Measurements from ENCODE around the gene PSMG4.
"Not testable (repeated sequence)": the region's sequence is repeated elsewhere in the genome, so short reads cannot be mapped to it uniquely, and the experiment has no call there.

PSMG4 gene

GRCh38 chr6:3237761-3238662, 20.7 kb upstream of the PSMG4 start:
- Mint-ChIP-seq H3K27me3 (peaks cover 56% of the 10 kb centered on the region), H3K9me3 (no peaks in the 10 kb centered on the region), H3K4me3 (no peak overlapping the region), H3K27ac (no peak overlapping the region), H3K4me1 (no peaks in the 10 kb centered on the region), H3K36me3 (ENCODE audit: low read depth) (no peaks in the 10 kb centered on the region)
- DNase-seq (no peak), ATAC-seq (no peak)

GRCh38 chr6:3239110-3239830, 19.5 kb upstream of the PSMG4 start:
- DNase-seq (no peak), ATAC-seq (no peak)
- Mint-ChIP-seq H3K27me3 (peaks cover 50% of the 10 kb centered on the region), H3K4me3 (no peak overlapping the region), H3K27ac (no peak overlapping the region), H3K36me3 (ENCODE audit: low read depth) (no peaks in the 10 kb centered on the region), H3K9me3 (no peaks in the 10 kb centered on the region), H3K4me1 (no peaks in the 10 kb centered on the region)

- no peaks in the 10 kb centered on the region for H3K4me1 Mint-ChIP-seq
- H3K27me3 Mint-ChIP-seq: peaks cover 42% of the 10 kb centered on the region
- DNase-seq: no peak
- no peaks in the 10 kb centered on the region for H3K9me3 Mint-ChIP-seq
- H3K4me3 Mint-ChIP-seq: no peak overlapping the region
- ATAC-seq: no peak
- H3K36me3 Mint-ChIP-seq (ENCODE audit: low read depth): no peaks in the 10 kb centered on the region
- H3K27ac Mint-ChIP-seq: no peak overlapping the region
Observed at GRCh38 chr6:3240595-3240994, 18.2 kb upstream of the PSMG4 start.

- H3K4me3 Mint-ChIP-seq; H3K36me3 Mint-ChIP-seq (ENCODE audit: low read depth); H3K4me1 Mint-ChIP-seq; ATAC-seq; H3K27ac Mint-ChIP-seq; H3K9me3 Mint-ChIP-seq; DNase-seq: not testable (repeated sequence)
- H3K27me3 Mint-ChIP-seq: peaks cover 35% of the 10 kb centered on the region
Observed at GRCh38 chr6:3241745-3242144, 17.0 kb upstream of the PSMG4 start.

DNA sequence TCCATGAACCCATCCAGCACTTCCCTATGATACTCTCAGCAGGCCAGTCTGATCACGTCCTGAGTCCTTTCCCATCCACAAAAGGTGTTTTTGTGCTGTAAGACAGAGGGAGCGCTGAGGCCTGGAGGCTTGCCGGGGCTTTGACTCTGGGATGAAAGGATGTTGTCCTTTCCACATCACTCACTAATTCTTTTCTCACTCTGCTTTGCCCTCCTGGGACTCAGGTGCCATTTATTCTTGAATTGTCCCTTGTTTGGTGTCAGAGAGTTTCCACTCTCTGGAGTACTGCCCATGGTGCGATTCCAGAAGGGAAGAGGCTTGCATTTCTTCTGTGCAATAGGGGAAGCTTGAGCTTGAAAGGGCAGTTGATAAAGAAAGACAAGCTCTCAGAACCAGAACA, 16.0 kb upstream of the PSMG4 start:
- ATAC-seq: no peak
- Mint-ChIP-seq H3K27ac (no peak overlapping the region), H3K36me3 (ENCODE audit: low read depth) (no peaks in the 10 kb centered on the region), H3K4me1 (no peaks in the 10 kb centered on the region), H3K9me3 (no peaks in the 10 kb centered on the region), H3K4me3 (no peak overlapping the region), H3K27me3 (peaks cover 31% of the 10 kb centered on the region)
- DNase-seq: no peak

DNA sequence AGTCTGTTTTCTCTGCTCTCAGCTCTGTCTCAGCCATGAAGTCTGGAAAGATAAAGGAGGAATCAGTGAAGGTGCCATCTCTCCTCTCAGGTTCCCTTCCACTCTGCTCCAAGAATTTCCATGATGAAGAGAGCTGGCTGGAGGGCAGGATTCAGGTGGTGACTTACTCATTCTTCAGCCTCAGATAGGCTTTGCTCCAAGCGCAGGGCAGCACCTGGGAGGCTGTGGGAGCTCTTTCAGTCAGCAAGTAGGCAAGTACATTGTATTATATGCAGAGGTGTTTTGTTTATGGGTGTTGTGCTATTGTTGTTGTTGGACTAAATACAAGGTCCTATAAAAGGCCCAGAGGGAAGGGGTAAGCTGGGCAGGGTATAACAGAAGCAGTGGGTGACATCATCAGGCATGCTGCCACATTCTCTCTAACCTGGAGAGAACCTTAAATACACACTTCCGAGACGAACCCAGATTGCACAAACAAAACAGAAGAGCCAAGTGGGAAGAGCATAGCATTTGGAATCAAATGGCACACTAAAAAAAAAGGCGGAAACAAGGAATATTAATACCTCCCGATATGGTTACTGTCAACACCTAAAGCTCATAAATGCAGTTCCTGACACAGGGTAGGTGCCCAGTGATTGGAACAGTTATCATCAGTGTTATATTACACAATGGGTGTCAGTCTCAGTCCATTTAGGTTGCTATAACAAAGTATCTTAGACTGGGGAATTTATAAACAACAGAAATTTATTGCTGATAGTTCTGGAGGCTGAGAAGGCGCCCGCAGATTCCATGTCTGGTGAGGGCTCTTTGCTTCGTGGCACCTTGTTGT, 14.5 kb upstream of the PSMG4 start:
- Mint-ChIP-seq H3K4me1 (no peaks in the 10 kb centered on the region), H3K27me3 (peaks cover 33% of the 10 kb centered on the region), H3K9me3 (no peaks in the 10 kb centered on the region), H3K27ac (no peak overlapping the region), H3K36me3 (ENCODE audit: low read depth) (no peaks in the 10 kb centered on the region), H3K4me3 (no peak overlapping the region)
- no peak for DNase-seq
- no peak for ATAC-seq

- not testable (repeated sequence) for ATAC-seq; H3K27ac Mint-ChIP-seq; H3K9me3 Mint-ChIP-seq; H3K4me3 Mint-ChIP-seq; H3K36me3 Mint-ChIP-seq (ENCODE audit: low read depth); H3K4me1 Mint-ChIP-seq; DNase-seq
- H3K27me3 Mint-ChIP-seq: peaks cover 34% of the 10 kb centered on the region
Observed at GRCh38 chr6:3244832-3245161, 13.9 kb upstream of the PSMG4 start.

DNA sequence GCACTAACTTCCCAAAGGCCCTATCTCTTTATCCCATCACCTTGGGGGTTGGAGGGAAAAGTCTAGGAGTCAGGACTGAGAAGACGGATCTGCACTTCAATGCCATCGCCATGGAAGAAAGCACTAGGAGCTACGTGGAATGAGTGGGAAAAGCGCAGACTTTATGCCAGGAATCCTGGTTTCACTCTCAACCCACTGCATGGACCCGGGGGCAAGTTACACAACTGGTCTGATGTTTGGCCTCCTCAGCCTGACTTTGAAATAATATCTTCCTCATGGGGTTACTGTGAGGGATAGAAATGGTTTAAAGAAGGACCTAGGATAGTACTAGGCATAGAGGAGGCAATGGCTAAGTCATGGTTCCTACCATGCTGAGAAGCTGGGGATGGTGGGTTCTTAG, 13.5 kb upstream of the PSMG4 start:
- Mint-ChIP-seq H3K9me3 (no peaks in the 10 kb centered on the region), H3K4me3 (no peak overlapping the region), H3K36me3 (ENCODE audit: low read depth) (no peaks in the 10 kb centered on the region), H3K4me1 (no peaks in the 10 kb centered on the region), H3K27me3 (peaks cover 34% of the 10 kb centered on the region), H3K27ac (no peak overlapping the region)
- ATAC-seq (no peak), DNase-seq (no peak)

GRCh38 chr6:3247255-3248146, 11.2 kb upstream of the PSMG4 start:
- Mint-ChIP-seq H3K4me1 (peaks cover 4% of the 10 kb centered on the region), H3K27me3 (peaks cover 47% of the 10 kb centered on the region), H3K27ac (no peak overlapping the region), H3K4me3 (no peak overlapping the region), H3K36me3 (ENCODE audit: low read depth) (no peaks in the 10 kb centered on the region), H3K9me3 (no peaks in the 10 kb centered on the region)
- no peak for DNase-seq
- ATAC-seq: no peak

DNA sequence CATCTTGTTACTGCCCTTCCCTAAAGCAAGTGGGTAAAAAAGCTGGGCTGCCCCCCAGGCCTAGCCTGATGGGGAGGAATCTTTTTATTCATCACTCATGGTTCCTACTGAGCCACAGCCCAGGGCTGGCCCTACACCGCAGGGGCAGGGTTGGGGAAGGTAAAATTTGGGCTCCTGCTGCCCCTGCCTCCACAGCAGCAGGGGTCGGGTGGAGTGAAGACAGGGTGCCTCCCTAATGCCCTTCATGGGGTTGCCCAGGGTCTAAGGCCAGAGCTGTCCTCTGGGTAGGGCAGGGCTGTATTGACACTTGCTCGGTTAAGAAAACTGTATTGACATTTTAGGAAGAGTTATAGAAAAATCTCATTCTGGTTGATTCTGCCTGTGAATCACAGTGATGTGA, 8.9 kb upstream of the PSMG4 start:
- no peak overlapping the region for H3K4me3 Mint-ChIP-seq
- peaks cover 4% of the 10 kb centered on the region for H3K9me3 Mint-ChIP-seq
- H3K27ac Mint-ChIP-seq: no peak overlapping the region
- H3K4me1 Mint-ChIP-seq: peaks cover 4% of the 10 kb centered on the region
- H3K36me3 Mint-ChIP-seq (ENCODE audit: low read depth): no peaks in the 10 kb centered on the region
- ATAC-seq (no peak), DNase-seq (no peak)
- peaks cover 39% of the 10 kb centered on the region for H3K27me3 Mint-ChIP-seq

DNA sequence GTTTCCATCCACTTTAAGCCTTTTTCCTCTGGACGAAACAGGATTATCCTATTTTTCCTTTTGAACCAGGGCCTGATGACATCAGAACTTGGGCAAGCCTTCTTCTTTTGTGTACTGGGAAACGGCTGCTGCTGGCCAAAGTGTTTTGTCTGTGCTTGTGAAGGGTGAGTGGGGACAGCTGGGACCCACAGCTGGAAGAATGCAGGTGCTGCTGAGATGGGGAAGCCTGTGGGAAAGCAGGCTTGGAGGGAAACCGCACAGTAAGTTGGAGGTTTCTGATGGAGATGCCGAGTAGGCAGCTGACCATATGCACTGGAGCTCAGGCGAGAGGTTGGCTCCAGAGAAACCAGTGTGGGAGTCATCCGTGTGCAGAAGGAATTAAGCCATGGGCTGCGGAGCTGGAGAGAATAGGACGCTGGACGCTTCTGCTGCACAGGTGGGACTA, 8.5 kb upstream of the PSMG4 start:
- no peak for DNase-seq
- H3K27me3 Mint-ChIP-seq: peaks cover 39% of the 10 kb centered on the region
- no peak overlapping the region for H3K27ac Mint-ChIP-seq
- no peak overlapping the region for H3K4me3 Mint-ChIP-seq
- no peak for ATAC-seq
- no peaks in the 10 kb centered on the region for H3K36me3 Mint-ChIP-seq (ENCODE audit: low read depth)
- peaks cover 4% of the 10 kb centered on the region for H3K4me1 Mint-ChIP-seq
- peaks cover 4% of the 10 kb centered on the region for H3K9me3 Mint-ChIP-seq

DNA sequence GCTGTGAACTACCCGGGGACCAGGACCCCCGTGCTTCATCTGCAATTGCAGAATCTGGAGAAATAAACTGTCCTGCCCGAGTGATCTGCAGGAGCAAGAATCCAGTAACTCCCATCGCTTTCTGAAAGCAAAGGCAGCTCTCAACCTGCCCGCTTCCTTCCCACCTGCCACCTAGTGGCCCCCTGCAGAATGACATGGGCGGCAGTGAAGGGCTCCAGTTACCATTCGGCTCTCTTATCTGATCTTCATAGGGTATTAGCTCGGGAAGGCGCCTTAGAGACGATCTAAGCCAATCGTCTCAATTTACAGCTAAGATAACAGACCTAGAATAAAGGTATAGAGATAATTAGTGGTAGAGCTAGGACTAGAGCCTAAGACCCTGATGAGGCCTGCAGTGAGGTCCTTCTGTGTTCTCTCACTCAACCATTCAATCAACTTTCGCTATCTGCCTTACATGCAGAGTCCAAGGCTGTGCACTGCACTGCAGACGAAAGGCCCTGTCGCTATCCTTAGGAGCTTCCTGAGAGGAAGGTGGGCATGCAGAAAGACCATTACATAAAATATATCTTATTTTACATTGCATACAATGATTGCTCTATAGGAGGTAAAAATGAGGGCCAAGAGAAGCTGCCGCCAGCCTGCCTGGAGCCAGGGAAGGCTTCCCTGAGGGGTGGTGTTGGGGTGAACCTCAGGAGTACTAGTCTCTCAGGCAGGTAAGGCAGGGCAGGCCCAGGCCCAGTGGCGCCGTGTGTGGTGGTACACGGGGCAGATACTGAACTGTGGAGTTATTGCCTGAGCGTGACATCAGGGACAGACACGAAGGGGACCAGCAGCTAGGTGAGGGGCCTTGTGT, 7.1 kb upstream of the PSMG4 start:
- Mint-ChIP-seq H3K4me3 (no peak overlapping the region), H3K4me1 (peaks cover 4% of the 10 kb centered on the region), H3K9me3 (peaks cover 4% of the 10 kb centered on the region), H3K27me3 (peaks cover 36% of the 10 kb centered on the region), H3K36me3 (ENCODE audit: low read depth) (no peaks in the 10 kb centered on the region), H3K27ac (no peak overlapping the region)
- ATAC-seq (peak; percentile 75), DNase-seq (peak; percentile 85)

DNA sequence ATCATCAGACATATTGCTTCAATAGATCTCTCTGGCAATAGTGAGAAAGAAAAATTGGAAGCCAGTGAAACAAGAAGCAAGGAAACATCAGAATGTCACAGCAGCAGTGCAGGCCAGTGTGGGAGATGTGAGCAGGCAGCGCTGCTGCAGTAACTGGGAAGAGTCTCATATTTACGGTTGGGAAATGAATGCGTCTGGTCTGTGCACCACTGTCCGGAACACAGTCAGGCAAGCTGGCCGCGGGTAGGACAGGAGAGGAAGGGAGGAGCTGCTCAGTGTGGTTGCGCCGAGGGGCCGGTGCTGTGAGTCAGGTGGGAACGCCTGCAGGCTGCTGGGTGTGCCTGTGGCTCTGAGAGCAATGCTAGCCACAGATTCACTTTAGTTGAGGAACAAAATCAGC, 6.4 kb upstream of the PSMG4 start:
- H3K27me3 Mint-ChIP-seq: peaks cover 35% of the 10 kb centered on the region
- no peak for ATAC-seq
- peaks cover 4% of the 10 kb centered on the region for H3K9me3 Mint-ChIP-seq
- no peak overlapping the region for H3K4me3 Mint-ChIP-seq
- DNase-seq: no peak
- H3K36me3 Mint-ChIP-seq (ENCODE audit: low read depth): no peaks in the 10 kb centered on the region
- H3K4me1 Mint-ChIP-seq: peaks cover 4% of the 10 kb centered on the region
- H3K27ac Mint-ChIP-seq: no peak overlapping the region

Measured in activated naive CD8-positive, alpha-beta T cell treated with anti-CD3 and anti-CD28 coated beads, Interleukin-2, amount 50 U/mL, for 24 hours (primary cell).